Choroid plexus epithelial cell (primary cell): ENCODE data around the gene SOCS6.

Experiments
- DNase-seq: peaks from one replicate; pipeline ENCODE4 v3.0.0-alpha.2; 2010; ENCODE audit warnings: low read depth
- H3K4me3 ChIP-seq: 2 replicates; pipeline ENCODE4 v1.5.1; 2011; ENCODE audit warnings: low read depth, mild to moderate bottlenecking, control low read depth, low read length, moderate library complexity
- TF ChIP-seq, protein P1 (sequence below): conservative IDR thresholded peaks from 2 replicates; pipeline ENCODE4 v1.5.1; 2011; ENCODE audit warnings: low read depth, mild to moderate bottlenecking, control low read depth, inconsistent platforms, low read length, moderate library complexity

Gene SOCS6

DNA sequence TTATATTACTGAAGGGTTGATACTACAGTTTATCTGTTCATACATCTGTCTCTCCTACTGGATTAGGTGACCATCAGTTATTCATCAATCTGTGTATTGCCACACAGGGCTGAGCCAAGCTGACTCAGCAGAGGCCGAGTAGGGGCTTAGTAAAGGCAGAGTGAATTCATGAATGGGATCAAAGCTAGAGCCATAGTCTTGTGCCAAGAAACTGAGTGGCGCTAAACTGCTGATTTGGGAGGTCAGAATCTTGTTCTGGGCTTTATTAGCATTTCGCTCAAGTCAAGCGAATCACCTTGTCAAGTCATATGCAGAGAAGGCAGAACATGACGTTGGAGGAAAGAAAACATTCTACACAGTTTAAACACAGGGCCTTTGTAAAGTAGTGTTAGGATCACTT lies 34.1 kb downstream of the SOCS6 start:
- TF ChIP-seq, protein P1, sequence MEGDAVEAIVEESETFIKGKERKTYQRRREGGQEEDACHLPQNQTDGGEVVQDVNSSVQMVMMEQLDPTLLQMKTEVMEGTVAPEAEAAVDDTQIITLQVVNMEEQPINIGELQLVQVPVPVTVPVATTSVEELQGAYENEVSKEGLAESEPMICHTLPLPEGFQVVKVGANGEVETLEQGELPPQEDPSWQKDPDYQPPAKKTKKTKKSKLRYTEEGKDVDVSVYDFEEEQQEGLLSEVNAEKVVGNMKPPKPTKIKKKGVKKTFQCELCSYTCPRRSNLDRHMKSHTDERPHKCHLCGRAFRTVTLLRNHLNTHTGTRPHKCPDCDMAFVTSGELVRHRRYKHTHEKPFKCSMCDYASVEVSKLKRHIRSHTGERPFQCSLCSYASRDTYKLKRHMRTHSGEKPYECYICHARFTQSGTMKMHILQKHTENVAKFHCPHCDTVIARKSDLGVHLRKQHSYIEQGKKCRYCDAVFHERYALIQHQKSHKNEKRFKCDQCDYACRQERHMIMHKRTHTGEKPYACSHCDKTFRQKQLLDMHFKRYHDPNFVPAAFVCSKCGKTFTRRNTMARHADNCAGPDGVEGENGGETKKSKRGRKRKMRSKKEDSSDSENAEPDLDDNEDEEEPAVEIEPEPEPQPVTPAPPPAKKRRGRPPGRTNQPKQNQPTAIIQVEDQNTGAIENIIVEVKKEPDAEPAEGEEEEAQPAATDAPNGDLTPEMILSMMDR, result no peak
- peak; percentile 43 for DNase-seq

DNA sequence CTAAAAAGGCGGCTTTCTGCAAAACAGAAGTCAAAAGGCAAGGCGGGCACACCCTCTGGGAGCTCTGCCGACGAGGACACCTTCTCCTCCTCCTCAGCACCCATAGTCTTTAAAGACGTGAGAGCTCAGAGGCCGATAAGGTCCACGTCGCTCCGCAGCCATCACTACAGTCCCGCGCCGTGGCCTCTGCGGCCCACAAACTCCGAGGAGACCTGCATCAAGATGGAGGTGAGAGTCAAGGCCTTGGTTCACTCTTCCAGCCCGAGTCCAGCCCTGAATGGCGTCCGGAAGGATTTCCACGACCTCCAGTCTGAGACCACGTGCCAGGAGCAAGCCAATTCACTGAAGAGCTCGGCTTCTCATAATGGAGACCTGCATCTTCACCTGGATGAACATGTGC lies 36.1 kb downstream of the SOCS6 start:
- TF ChIP-seq, protein P1, result no peak
- no peak overlapping the region for H3K4me3 ChIP-seq
- no peak for DNase-seq

More for the DNA sequence above, 34.1 kb downstream of the SOCS6 start:
- H3K4me3 ChIP-seq, result no peak overlapping the region

DNA sequence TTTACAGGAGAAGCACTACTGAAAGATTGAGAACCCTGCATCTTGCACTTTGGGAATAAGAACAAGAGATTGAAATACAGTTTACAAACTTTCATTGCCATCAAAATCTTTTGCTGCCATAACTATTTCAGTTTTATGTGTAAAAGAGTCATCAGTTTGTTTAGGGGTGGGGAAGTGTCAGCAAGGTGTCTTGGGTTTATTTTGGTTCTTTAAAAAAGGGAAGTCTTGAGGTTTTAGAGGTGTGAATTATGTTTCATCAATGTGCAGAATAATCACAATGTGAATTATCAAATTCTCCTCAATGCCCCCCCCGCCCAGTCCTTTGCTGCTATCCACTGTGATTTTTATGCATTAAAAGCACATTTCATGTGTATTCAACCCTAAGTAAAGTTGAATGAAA lies 37.4 kb downstream of the SOCS6 start:
- no peak for DNase-seq
- TF ChIP-seq, protein P1, result no peak

DNA sequence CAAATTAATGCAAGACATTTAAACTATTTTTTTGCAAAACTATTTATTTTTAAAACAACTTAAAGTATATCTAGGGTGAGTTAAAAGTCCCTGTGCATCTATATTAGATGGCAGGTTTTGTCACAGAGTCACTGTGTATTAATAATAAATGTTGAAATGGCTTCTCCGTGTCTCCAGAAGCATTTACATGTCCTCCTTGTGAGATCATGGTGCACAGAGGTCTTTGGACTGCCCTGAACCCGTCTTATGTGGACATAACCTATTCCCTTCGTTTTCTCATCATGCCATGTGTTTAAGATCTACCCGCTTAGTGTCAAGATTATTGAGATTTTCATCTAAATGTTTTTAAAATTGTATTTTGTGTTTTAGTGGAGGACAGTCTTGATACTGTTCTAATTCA lies 39.3 kb downstream of the SOCS6 start:
- no peak overlapping the region for H3K4me3 ChIP-seq
- TF ChIP-seq, protein P1, result no peak
- no peak for DNase-seq

More for the DNA sequence above, 37.4 kb downstream of the SOCS6 start:
- no peak overlapping the region for H3K4me3 ChIP-seq

DNA sequence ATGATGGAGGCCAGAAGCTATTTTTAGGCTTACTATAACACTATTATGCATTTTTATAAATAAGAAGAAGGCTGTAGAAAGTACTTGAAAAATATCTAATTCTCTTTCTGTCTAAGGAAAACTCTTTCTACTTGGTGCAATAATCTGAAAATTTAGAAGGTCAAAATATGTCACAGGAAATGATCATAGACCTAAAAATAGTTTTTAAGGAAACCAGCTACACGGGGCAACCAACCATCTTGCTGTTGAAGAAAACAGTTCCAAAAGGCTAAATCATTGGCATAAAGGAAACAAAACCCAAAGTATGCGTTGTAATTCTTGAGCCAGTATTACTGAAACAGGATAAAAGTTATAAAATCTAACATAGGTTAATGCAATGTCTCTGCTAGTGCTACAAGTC lies 40.2 kb downstream of the SOCS6 start:
- TF ChIP-seq, protein P1, result no peak
- DNase-seq, result peak; percentile 9
- H3K4me3 ChIP-seq, result no peak overlapping the region

DNA sequence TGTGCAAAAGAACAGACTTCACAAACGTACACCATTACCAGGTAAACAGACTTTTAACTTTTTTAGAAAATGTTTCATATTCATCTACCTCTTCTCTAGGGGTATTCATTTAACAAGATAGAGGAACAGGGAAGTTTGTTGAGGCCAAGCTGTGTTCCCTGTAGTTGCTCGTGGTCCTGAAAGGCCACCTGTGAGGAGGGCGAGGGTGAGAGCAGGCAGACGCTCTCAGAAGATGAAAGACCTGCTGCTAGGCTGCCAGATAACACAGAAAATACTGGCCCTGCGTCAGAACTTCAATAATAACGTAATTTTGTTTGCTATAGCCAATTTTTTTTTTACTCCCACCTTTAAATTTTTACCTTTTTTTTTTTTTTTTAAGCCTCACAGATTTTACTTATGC lies 42.0 kb downstream of the SOCS6 start:
- no peak overlapping the region for H3K4me3 ChIP-seq
- DNase-seq, result no peak
- TF ChIP-seq, protein P1, result no peak

DNA sequence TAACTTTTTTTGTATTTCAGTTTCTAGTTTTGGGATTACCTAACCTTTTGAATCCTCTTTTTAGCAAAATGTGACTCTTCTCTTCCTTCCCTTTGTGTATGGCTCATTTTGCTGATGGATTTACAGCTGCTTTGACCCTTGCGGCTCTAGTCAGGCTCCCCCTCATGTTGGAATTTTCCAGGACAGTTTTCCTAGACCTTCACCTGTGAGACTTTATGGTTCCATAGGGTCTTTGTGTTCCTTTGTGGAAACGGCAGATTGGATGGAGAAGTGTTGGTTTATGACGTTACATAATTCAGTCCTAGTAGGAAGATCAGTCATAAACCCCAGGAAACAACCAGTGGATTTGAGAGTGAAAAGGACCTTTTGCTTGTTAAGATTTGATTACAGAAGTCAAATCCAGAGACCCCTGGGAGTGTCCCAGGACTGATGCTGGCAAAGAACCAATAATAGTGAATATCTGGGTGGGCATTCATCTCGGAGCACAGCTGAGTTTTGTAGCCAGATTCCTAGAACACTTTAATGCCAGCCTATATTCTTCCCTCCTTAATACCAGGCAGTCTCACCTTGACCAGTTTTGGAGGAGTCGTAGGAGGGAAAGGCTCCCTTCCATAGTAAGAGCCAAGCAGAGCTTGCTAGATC lies 42.7 kb downstream of the SOCS6 start:
- no peak for DNase-seq
- TF ChIP-seq, protein P1, result no peak
- H3K4me3 ChIP-seq, result no peak overlapping the region
